ACC112 (cell line): ENCODE data around the gene ZSCAN10.

Source experiments
- H2AFZ ChIP-seq: fragments of 200-600 bp; sonication (generic); one replicate; pipeline ENCODE4 v1.6.0; 2017; ENCODE audit warnings: antibody characterized with exemption, low read length; ENCODE audit not compliant: unreplicated experiment
- H3K27ac ChIP-seq: fragments of 200-600 bp; sonication (generic); 2 replicates; pipeline ENCODE4 v1.5.1; 2014; ENCODE audit warnings: low read depth, mild to moderate bottlenecking, antibody characterized with exemption, low read length, moderate library complexity
- H3K27me3 ChIP-seq: fragments of 200-600 bp; sonication (generic); 2 replicates; pipeline ENCODE4 v1.6.1; 2014; ENCODE audit warnings: mild to moderate bottlenecking, antibody characterized with exemption, low read length, moderate library complexity, mixed read lengths; ENCODE audit not compliant: insufficient read depth
- H3K36me3 ChIP-seq: fragments of 200-600 bp; sonication (generic); 2 replicates; pipeline ENCODE4 v1.6.1; 2016; ENCODE audit warnings: mild to moderate bottlenecking, antibody characterized with exemption, low read length, moderate library complexity, mixed read lengths; ENCODE audit not compliant: insufficient read depth
- H3K4me1 ChIP-seq: fragments of 200-600 bp; sonication (generic); one replicate; pipeline ENCODE4 v1.6.1; 2016; ENCODE audit warnings: low read length, mixed read lengths; ENCODE audit not compliant: insufficient read depth, unreplicated experiment, control insufficient read depth
- H3K4me3 ChIP-seq: fragments of 200-600 bp; sonication (generic); 2 replicates; pipeline ENCODE4 v1.5.1; 2014; ENCODE audit warnings: mild to moderate bottlenecking, low read depth, low read length
- H3K79me2 ChIP-seq: fragments of 200-600 bp; sonication (generic); one replicate; pipeline ENCODE4 v1.6.0; 2016; ENCODE audit warnings: low read length; ENCODE audit not compliant: control insufficient read depth, unreplicated experiment, insufficient read depth

Gene ZSCAN10

DNA sequence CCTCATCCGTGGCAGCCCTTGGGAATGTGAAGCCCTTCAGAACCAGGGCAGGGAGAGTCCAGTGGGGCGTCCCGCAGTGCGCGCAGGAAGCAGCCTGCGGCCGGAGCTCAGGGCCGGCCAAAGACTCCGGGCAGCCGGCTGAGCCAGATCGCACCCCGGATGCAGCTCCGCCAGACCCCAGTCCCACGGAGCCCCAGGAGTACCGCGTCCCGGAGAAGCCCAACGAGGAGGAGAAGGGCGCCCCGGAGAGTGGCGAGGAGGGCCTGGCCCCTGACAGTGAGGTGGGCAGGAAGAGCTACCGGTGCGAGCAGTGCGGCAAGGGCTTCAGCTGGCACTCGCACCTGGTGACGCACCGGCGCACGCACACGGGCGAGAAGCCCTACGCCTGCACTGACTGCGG, 20.2 kb upstream of the ZSCAN10 start:
- Histone ChIP-seq H3K79me2 (peaks cover 4% of the 10 kb centered on the region), H2AFZ (no peak overlapping the region), H3K36me3 (no peaks in the 10 kb centered on the region), H3K4me3 (no peak overlapping the region), H3K27me3 (no peaks in the 10 kb centered on the region), H3K4me1 (no peaks in the 10 kb centered on the region), H3K27ac (no peak overlapping the region)

GRCh38 chr16:3118846-3119245, 19.8 kb upstream of the ZSCAN10 start:
- no peaks in the 10 kb centered on the region for H3K27me3 ChIP-seq
- H3K27ac ChIP-seq = no peak overlapping the region

DNA sequence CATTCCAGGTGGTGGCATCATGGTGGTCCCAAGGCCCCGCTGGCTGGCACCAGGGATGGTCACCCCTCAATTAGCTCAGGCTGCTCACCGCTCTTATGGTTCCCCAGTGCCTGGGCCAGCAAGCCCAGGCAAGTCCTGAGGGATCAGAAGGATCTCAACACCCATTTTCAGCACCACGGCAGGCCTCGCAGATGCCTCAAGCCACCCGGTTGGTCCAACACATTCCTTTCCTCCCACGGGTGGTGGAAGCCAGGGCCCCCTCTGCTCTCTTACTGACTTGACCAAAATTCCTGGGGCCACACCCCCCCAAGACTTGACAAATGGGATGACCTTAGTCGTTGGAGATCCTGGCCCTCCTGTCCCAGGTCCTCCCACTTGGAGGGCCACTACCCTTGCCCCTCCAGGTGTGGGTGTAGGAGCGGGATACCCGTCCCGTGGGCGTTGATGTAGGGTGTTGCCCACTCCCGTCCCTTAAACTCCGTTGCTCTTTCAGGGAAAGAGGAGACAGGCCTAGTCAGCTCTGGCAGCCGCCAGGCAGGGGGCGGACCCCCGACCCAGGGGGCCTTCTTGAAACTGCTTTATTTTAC, 19.2 kb upstream of the ZSCAN10 start:
- Histone ChIP-seq H3K79me2 (peaks cover 4% of the 10 kb centered on the region), H3K27ac (no peak overlapping the region), H2AFZ (no peak overlapping the region), H3K27me3 (no peaks in the 10 kb centered on the region), H3K36me3 (no peaks in the 10 kb centered on the region), H3K4me3 (no peak overlapping the region), H3K4me1 (peaks cover 10% of the 10 kb centered on the region)

More at GRCh38 chr16:3118846-3119245, 19.8 kb upstream of the ZSCAN10 start:
- Histone ChIP-seq H2AFZ (no peak overlapping the region), H3K4me3 (no peak overlapping the region), H3K36me3 (no peaks in the 10 kb centered on the region), H3K79me2 (peaks cover 4% of the 10 kb centered on the region), H3K4me1 (peaks cover 4% of the 10 kb centered on the region)

- no peaks in the 10 kb centered on the region for H3K36me3 ChIP-seq
These were observed 16.5 kb upstream of the ZSCAN10 start for GRCh38 chr16:3115561-3115960.

GRCh38 chr16:3115003-3115402, 15.9 kb upstream of the ZSCAN10 start:
- Histone ChIP-seq H3K27me3 (no peaks in the 10 kb centered on the region), H2AFZ (no peak overlapping the region), H3K79me2 (peaks cover 4% of the 10 kb centered on the region), H3K4me3 (no peak overlapping the region), H3K36me3 (no peaks in the 10 kb centered on the region), H3K27ac (no peak overlapping the region), H3K4me1 (peaks cover 10% of the 10 kb centered on the region)

More at GRCh38 chr16:3115561-3115960, 16.5 kb upstream of the ZSCAN10 start:
- Histone ChIP-seq H3K4me1 (peaks cover 10% of the 10 kb centered on the region), H3K27ac (no peak overlapping the region), H3K79me2 (peaks cover 4% of the 10 kb centered on the region), H2AFZ (no peak overlapping the region), H3K4me3 (no peak overlapping the region), H3K27me3 (no peaks in the 10 kb centered on the region)

DNA sequence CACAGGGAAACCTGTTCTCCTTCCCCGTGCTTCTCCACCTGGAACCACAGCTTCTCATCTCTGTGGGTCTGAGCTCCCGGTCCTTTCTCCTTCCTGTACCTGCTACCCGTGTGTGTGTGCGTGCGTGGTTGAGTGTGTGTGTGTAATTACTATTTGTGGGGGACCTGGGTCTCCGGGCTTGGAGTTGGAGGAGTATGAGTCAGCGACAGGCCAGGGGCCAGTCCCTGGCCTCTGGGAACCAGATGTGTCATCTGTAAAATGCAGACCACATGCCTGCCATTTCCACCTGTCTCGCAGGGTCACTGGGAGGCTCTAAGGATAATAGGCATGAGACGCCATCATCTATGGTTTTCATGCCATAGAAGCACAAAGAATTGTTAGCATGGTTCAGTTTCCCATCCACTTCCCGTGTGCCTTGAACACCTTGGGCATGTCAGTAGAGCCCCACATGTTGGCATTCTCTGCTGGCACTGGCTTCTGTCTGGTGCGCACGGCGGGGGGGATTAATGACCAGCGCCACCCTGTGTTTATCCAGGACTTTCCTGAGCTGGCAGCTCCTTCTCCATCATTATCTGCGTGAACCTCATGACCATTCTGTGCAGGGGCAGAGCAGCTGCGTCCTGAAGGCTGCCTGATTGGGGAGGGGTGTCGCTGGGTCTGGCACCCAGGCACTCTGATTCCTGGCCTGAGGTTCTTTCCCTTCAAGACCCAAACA, 14.8 kb upstream of the ZSCAN10 start:
- peaks cover 4% of the 10 kb centered on the region for H3K79me2 ChIP-seq
- H2AFZ ChIP-seq = no peak overlapping the region
- H3K27me3 ChIP-seq = no peaks in the 10 kb centered on the region
- no peak overlapping the region for H3K27ac ChIP-seq
- H3K4me1 ChIP-seq = peaks cover 10% of the 10 kb centered on the region
- H3K4me3 ChIP-seq = peak overlapping the region; percentile 94
- no peaks in the 10 kb centered on the region for H3K36me3 ChIP-seq

DNA sequence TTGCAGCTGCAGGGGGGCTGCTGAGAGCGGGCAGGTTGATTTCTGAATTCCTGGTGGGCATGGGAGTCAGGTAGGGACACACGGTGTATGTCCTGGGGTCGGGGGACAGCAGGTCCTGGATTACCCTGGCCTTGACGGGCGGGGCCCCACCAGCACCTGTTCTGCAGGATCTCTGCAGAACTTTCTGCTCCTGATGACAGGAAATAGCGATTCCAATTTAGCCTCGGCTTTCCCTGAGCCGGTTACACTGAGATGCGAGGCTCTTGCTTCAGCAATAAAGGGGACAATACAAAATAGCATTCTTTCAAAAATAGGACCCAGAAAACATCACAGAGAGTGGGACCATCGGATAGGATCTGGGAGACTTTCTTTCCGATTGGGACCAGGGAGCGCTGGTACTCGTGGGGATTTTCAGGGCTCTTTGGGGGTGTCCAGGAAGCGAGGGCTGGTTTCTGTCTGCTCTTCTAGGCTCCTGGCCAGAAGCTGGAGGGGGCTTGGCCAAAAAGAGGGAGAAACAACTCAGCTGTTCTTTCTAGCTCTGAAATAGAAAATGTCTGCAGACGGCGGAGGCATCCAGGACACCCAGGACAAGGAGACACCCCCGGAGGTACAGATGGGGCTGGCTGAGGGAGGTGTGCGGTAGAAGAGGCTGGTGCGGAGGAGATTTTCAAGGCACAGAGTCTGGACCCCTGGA, 13.9 kb upstream of the ZSCAN10 start:
- Histone ChIP-seq H3K27ac (no peak overlapping the region), H3K27me3 (no peaks in the 10 kb centered on the region), H3K4me1 (peaks cover 10% of the 10 kb centered on the region), H3K4me3 (peak overlapping the region; percentile 94), H3K36me3 (no peaks in the 10 kb centered on the region), H2AFZ (peak overlapping the region; percentile 87), H3K79me2 (peaks cover 4% of the 10 kb centered on the region)

DNA sequence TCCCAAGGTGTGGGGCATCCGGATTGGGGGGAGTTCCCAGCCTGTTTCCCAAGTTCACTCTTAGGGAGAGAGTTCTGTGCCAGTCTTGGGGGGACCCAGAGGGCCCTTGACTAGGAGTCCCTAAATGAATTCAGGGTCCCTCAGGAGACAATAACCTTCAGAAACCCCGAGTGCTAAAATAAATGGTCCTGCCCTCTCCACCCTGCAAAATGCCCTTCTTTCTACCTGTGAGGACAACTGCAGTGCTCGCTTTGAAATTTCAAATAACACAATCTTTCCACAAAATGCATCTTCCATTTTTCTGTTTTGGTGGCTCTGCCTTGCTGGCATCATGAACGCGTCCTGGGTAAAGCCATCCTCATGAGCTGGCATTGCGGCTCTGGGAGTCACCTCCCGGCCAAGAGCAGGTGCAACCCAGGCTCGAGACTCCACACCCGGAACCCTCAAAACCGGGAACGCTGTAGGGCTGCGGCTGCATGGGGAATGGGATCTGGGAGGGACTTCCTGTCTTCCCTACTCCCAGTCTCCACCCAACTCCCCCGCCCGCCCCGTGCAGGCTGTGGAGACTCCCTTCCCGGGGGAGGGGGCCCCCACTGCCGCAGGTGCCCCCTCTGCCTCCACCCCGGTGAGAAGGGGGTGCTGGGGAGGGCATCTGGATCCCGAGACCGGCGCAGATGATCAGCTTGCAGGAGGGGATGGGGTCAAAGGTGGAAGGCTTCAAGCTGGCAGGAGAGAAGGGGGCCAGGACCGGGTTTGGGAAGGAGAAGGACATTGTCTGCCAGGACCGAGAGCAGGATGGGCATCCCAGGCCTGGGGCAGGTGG, 13.2 kb upstream of the ZSCAN10 start, which contains the start of gene ZNF205:
Gene ZNF205 (plus strand): TSS at position 529 of the 823 bp plus-strand sequence. CDS start 845 bp downstream, outside the sequence.
- no peak within 1 kb of the TSS for H3K27ac ChIP-seq
- H2AFZ ChIP-seq = peak within 1 kb of the TSS; percentile 98
- H3K27me3 ChIP-seq = no peaks in the 10 kb centered on the region

GRCh38 chr16:3106205-3106928, 7.3 kb upstream of the ZSCAN10 start:
- no peak overlapping the region for H3K27ac ChIP-seq

More for the DNA sequence above, 13.2 kb upstream of the ZSCAN10 start, which contains the start of gene ZNF205:
- Histone ChIP-seq H3K36me3 (no peaks in the 10 kb centered on the region), H3K4me3 (peak within 1 kb of the TSS; percentile 94), H3K79me2 (peaks cover 4% of the 10 kb centered on the region), H3K4me1 (peaks cover 11% of the 10 kb centered on the region)

More at GRCh38 chr16:3106205-3106928, 7.3 kb upstream of the ZSCAN10 start:
- Histone ChIP-seq H3K36me3 (no peaks in the 10 kb centered on the region), H3K4me1 (peaks cover 3% of the 10 kb centered on the region), H3K4me3 (peak overlapping the region; percentile 81), H3K79me2 (no peaks in the 10 kb centered on the region), H3K27me3 (no peaks in the 10 kb centered on the region), H2AFZ (peak overlapping the region; percentile 84)
